ENCODE data around the gene MCEMP1. TPM values are rescaled to one million over a fixed set of nuclear protein-coding genes. Genes with fewer than 3 reads are reported as not detected.

Gene MCEMP1
- total RNA-seq, 2 donors from 2014 or later, result 0.92 TPM; not detected in 1

- no peak overlapping the region for H3K27ac ChIP-seq
- ATAC-seq (ENCODE audit: insufficient number of reproducible peaks, low FRiP score, low read depth), result no peak
- H3K4me1 ChIP-seq (ENCODE audit: control insufficient read depth in 1 of 2, low read depth in 2 of 2), result no peaks in the 10 kb centered on the region
- no peaks in the 10 kb centered on the region for H3K27me3 ChIP-seq (replicated peaks; ENCODE audit: insufficient read depth)
- no peak for TF ChIP-seq CTCF (IDR thresholded peaks at IDR 0.05)
- H3K4me3 ChIP-seq, result no peak overlapping the region
- DNase-seq (ENCODE audit: low spot score), result no peak
- no peaks in the 10 kb centered on the region for H3K36me3 ChIP-seq
- no peaks in the 10 kb centered on the region for H3K9me3 ChIP-seq
These were observed 33.1 kb downstream of the MCEMP1 start for GRCh38 chr19:7709932-7710460.

- ATAC-seq (ENCODE audit: insufficient number of reproducible peaks, low FRiP score, low read depth), result no peak
- no peaks in the 10 kb centered on the region for H3K27me3 ChIP-seq (replicated peaks; ENCODE audit: insufficient read depth)
- TF ChIP-seq CTCF (IDR thresholded peaks at IDR 0.05), result no peak
- no peaks in the 10 kb centered on the region for H3K36me3 ChIP-seq
- H3K4me3 ChIP-seq, result no peak overlapping the region
- H3K27ac ChIP-seq, result no peak overlapping the region
- DNase-seq (ENCODE audit: low spot score), result no peak
- H3K4me1 ChIP-seq (ENCODE audit: control insufficient read depth in 1 of 2, low read depth in 2 of 2), result no peaks in the 10 kb centered on the region
- H3K9me3 ChIP-seq, result no peaks in the 10 kb centered on the region
These were observed 33.7 kb downstream of the MCEMP1 start for GRCh38 chr19:7710616-7711015.

- H3K27ac ChIP-seq, result no peak overlapping the region
- ATAC-seq (ENCODE audit: insufficient number of reproducible peaks, low FRiP score, low read depth) (no peak), DNase-seq (ENCODE audit: low spot score) (no peak)
- H3K9me3 ChIP-seq, result no peaks in the 10 kb centered on the region
- no peaks in the 10 kb centered on the region for H3K27me3 ChIP-seq (replicated peaks; ENCODE audit: insufficient read depth)
- no peak overlapping the region for H3K4me3 ChIP-seq
- TF ChIP-seq CTCF (IDR thresholded peaks at IDR 0.05), result no peak
- no peaks in the 10 kb centered on the region for H3K36me3 ChIP-seq
- H3K4me1 ChIP-seq (ENCODE audit: control insufficient read depth in 1 of 2, low read depth in 2 of 2), result no peaks in the 10 kb centered on the region
These were observed 38.8 kb downstream of the MCEMP1 start for GRCh38 chr19:7715671-7716070.

GRCh38 chr19:7716762-7717161 is 39.9 kb downstream of the MCEMP1 start:
- H3K36me3 ChIP-seq, result no peaks in the 10 kb centered on the region
- no peak for TF ChIP-seq CTCF (IDR thresholded peaks at IDR 0.05)
- H3K27ac ChIP-seq, result no peak overlapping the region
- ATAC-seq (ENCODE audit: insufficient number of reproducible peaks, low FRiP score, low read depth) (no peak), DNase-seq (ENCODE audit: low spot score) (no peak)
- H3K9me3 ChIP-seq, result no peaks in the 10 kb centered on the region
- no peaks in the 10 kb centered on the region for H3K27me3 ChIP-seq (replicated peaks; ENCODE audit: insufficient read depth)
- no peak overlapping the region for H3K4me3 ChIP-seq
- H3K4me1 ChIP-seq (ENCODE audit: control insufficient read depth in 1 of 2, low read depth in 2 of 2), result no peaks in the 10 kb centered on the region

GRCh38 chr19:7718668-7719067 is 41.8 kb downstream of the MCEMP1 start:
- no peak overlapping the region for H3K4me3 ChIP-seq
- H3K36me3 ChIP-seq, result no peaks in the 10 kb centered on the region
- H3K27ac ChIP-seq, result no peak overlapping the region
- H3K9me3 ChIP-seq, result no peaks in the 10 kb centered on the region
- no peaks in the 10 kb centered on the region for H3K4me1 ChIP-seq (ENCODE audit: control insufficient read depth in 1 of 2, low read depth in 2 of 2)
- no peaks in the 10 kb centered on the region for H3K27me3 ChIP-seq (replicated peaks; ENCODE audit: insufficient read depth)
- no peak for TF ChIP-seq CTCF (IDR thresholded peaks at IDR 0.05)
- ATAC-seq (ENCODE audit: insufficient number of reproducible peaks, low FRiP score, low read depth) (no peak), DNase-seq (ENCODE audit: low spot score) (no peak)
